Hindlimb muscle (tissue), 1 donor: ENCODE measurements around the gene CCNL1. TPM values are rescaled to one million over a fixed set of nuclear protein-coding genes. Genes with fewer than 3 reads are reported as not detected.
"Not testable (repeated sequence)": the region's sequence is repeated elsewhere in the genome, so short reads cannot be mapped to it uniquely, and the experiment has no call there.

Experiments
- DNase-seq: peaks from one replicate; pipeline ENCODE4 v3.0.0-alpha.2; 2013
- polyA plus RNA-seq: library from polyadenylated mRNA; unstranded; fragments of 120-200 nt; gene quantifications from one replicate; pipeline ENCODE4 v1.2.1, GENCODE V29; 2013; ENCODE audit not compliant: insufficient read length

The CCNL1 gene
- polyA plus RNA-seq, 1 donor = 76.1 TPM

DNA sequence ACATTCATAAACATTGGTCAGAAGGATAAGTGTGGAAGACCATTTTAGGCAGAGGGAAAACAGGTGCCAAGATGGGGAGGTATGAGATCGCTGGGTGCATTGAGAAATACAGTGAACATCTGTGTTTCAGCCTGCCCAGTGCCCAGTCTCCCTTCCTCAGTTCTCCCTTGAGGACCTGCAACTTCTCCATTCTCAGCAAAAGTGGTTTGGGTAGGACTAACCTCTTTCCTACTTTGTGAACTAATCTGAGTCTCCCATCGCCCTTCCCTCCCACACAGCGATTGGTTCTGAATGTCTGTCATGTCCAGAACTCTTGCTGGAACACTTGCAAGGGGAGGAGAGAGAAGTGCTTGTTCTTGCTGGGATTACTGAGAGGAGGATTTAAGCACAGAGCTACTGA is 10.9 kb upstream of the CCNL1 start:
- DNase-seq = no peak

DNA sequence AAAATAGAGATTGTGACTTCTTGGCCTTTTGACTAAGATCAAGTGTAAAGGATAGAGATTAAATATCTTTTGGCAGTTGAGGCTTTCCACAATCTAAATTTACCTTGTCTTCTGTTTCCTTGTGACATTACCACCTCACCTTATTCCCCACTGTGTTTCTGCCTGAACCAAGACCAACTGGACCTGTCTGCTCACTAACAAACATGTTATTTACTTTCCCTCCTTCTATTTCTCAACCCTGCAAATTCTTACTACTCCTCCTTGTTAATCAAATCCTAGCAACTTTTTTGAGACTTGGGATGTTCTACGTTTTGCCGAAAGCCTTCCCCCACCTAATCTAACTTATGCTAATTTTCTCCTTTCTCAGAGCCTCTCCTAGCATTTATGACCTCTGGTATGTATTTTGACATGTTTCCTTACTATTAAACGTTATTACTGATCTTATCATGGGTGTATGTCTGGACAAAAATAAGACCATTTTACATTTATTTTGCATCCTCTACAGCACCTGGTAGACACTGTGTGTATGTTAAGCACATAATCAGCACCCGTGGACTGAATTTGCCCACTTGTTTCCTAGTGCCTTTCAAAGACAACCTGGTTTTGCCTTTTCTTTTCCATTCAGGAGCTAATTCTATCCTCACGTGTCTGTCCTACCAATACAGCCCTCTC is 7.6 kb upstream of the CCNL1 start:
- DNase-seq = no peak

DNA sequence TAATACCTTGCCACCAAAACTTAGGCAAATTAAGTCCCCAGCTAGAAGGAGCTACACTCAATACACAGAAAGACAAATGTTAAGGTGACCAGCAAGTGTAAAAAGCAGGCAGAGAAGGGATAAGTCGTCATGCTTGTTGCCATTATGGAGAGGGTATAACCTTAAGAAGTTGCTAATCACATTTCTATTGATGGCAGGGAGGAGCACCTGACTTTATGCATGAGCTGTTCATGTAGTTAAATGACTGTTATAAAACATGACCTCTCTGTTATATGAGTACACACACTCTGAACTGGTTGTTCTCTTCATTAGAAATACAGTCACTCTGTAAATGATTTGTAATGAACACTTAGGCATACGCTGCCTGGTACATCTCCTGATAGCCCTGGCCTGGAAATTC is 6.6 kb upstream of the CCNL1 start:
- DNase-seq = no peak

DNA sequence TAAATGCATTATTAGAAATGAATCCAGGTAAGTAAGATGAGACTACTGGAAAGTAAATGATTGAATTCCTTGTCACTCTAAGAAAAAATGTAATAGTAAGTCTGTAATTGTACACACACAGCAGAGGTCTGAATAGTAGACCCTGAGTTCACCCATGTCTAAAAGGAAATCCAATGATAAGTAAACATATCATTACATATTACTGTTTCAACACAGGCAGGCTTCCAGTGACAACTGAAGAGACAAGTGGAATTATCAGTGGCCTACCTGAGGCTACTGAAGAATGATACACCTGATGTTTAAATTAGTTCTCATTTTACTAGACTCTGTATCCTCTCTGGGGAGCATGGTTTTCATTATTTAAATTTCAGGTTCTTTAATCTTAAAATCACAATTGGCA is 6.2 kb upstream of the CCNL1 start:
- DNase-seq = no peak

DNA sequence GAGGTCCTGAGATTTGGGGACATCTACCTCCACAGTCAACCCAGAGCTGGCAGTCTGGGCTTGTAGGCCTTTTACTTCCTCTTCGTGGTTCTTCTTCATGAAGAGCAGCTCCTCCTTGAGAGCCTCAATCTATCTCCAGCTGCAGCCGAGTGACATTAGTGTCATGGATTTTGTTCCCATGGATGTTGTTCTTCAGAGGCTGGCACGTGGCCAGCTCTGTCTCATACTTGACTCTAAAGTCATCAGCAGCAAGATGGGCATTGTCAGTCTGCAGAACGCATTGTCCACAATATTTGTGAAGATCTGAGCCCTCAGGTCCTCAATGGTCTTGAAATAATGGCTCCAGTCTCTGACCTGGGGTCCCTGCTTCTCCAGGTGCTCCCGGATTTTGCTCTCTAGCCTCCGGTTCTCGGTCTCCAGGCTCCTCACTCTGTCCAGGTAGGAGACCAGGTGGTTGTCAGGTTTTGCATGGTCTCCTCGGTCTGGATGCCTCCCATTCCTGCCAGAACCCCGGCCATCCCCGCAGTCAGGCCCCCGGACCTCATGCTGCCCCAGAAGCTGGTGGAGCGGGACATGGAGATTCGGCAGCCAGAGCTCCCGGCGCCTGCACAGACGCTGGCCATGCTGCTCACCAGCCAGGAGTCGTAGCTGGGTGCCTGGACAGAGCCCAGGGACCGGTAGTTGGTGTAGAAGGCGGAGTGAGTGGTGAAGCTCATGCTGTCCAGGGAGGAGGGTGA is 3.4 kb upstream of the CCNL1 start:
- DNase-seq = no peak

DNA sequence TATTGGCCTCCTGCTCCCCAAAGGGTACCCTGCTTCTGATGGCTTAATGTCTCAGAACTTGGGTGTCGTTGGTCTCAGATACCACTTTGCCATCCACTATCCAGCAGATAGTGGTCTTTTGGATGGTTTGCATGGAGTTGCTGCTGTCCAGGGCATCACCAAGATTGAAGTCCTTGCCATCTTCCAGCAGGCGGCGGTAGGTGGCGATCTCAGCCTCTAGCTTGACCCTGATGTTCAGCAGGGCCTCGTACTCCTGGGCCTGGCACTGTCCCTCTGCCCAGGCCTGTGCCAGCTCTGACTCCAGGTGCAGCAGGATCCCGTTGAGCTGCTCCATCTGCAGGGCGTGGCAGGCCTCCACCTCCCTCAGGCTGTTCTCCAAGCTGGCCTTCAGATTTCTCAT is 2.7 kb upstream of the CCNL1 start:
- DNase-seq = not testable (repeated sequence)

DNA sequence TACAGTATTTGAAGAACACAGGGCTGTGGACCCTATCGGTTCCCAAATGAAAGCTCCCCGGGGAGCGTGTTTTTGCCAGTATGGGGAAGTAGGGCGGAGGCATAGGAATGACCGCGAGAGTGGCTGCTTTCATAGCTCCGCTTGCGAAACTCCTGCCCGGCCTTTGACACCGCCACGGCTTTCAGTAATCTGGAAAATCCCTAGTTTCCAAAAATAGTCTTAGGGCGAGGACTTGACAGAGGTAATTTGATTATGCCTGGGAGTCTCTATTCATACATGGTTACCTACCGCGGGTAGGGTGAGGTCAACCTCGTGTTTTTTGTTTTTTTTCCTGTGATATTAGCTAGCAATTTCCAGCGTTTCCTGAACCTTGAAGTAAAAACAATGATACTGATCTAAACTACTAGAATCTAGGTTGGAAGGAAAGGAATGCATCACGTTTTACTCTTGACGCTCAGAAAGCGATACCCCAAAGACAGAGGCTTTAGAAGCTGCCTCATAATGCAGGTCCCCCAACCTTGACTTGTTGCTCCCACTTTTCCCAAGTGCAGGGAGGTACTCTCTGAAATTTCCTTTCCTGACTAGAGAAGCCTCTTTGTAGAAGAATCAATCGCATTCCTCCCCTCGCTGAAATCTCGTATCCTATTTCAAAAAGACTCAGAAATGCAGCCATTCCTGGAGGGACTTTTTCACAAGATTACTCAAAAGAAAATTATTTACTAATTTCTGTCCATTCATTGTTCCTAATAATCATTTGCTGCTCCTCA is 894 bp upstream of the CCNL1 start:
- DNase-seq = peak; percentile 84

DNA sequence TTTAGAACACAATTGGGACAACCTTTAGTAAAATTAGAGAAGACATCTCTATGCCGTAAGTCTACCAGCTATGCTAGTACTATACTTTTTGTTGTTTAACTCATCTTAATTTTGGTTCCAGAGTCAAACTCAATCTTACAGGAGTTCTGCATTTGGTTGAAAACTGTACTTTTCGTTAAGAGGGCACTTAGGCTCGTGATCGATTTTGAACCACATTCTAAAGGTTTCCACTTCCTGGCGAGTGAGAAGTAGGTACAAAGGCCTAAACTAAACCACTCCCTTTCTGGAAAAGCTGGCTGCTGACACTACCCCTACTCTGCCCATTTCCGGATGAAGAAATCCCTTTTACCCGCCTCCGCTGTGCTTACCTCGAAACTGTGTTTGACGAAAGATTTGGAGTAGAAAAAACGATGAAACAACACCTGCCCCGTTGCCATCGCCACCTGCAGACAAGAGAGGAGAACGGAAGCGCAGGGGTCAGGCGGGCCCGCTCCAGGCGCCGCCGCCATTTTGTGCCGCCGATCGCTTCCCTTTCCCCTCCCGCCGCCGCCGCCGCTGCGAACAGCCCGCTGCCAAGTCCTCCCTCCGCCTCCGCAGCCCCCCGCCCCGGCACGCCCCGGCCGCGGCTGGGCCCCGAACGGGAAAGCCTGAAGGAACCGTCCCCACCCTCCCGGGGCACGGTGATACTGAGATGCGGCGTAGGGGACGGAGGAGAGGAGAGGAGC is 748 bp downstream of the CCNL1 start:
- DNase-seq = peak; percentile 61

DNA sequence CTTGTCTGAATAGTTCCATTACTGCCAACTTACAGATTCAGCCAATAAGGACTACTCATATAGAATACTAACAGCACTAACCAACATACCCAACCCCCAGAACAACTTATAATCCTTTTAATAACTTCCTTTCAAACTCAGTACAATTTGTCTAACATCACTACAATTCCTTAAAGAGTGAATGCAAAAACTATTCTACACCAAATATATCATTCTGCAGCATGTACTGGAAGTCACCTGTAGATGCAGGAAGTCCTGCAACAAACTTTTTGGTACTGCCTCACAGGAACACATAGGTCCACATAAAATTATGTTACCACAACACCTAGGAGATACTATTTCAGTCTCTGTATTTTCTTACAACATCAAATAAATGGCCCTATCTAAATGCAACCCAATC is 2.1 kb downstream of the CCNL1 start:
- no peak for DNase-seq

DNA sequence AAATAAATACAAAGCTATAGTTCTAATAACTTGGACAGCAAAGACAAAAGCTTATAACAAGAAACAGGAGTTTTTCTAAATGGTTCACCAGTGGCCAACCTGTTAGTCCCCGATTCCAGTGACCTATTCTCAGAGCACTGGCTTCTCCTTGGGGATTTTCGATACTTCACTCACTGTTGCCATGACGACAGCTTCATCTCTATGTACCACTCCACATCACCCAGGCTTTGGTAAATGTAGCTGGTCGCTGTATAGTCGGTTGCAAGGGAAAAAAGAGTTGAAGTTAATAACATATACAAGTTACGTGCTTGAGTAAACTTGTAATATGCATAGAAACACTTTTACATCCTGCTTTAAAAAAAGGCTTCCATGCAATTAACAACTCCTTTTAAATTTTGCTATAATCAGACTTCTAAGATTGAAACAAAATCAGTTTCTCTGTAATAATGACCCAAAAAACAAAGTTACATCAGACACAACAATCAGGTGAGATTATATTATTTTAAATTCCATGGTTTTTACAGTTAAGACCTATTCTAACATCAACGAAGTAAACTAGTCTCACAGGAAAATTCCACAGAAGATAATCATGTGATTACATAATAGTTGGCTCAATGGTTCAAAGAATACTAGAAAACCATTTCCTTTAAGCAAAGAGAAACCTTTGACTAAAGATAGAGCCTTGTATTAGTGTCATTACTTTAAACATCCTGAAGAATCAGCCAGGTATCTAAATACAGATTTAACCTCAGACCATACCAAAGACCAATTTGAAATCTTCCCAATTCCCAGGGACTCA is 2.9 kb downstream of the CCNL1 start:
- no peak for DNase-seq

DNA sequence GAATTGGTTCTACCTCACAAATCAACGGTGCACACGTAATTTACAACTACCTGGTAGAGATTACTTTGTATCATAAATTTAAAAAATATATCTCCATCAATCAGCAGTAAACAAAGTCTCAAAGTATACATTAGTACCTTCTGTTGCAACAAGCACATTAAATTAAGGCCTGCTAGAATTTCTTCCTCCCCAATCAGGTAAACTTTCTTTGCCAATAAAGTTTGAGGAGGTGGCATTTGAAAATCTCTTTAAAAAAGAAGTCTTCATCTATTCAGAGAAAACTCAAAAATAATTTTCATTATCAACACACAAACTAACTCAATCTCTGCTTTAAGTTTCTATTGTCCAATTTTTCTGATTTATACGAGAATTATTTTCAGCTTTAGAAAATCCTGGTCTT is 4.4 kb downstream of the CCNL1 start:
- no peak for DNase-seq

DNA sequence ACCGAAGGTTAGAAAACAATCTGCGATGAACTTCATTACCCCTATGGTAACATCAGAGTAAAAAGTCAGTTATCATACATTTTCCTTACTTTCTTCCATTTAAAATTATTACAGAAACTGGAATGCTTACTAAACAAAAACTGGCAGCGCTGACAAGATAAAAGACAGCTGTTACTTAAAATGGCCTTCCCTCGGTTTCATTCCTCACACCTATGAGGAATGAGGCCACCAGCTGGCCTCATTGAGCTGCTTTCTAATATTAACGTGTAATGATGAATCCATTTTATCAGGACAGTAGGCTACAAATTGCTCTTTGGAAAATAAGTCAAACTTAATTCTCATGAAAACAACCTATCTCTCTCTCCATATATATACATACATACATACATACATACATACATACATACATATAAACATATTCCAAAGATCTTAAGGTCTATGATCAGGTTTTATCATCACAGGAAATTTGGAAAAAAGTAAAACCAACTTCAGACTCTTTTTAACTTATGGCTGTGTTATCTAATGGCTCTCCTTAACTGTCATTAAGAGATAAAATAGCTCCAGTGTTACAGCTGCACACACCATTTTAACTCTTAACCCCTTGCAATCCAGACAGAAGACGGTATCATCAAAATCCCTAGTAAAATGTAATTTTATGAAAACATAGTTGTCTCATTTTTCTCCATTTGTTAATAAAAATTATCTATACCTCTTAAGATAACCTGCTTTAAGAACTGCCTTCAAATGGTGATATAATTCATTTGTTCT is 5.2 kb downstream of the CCNL1 start:
- no peak for DNase-seq

DNA sequence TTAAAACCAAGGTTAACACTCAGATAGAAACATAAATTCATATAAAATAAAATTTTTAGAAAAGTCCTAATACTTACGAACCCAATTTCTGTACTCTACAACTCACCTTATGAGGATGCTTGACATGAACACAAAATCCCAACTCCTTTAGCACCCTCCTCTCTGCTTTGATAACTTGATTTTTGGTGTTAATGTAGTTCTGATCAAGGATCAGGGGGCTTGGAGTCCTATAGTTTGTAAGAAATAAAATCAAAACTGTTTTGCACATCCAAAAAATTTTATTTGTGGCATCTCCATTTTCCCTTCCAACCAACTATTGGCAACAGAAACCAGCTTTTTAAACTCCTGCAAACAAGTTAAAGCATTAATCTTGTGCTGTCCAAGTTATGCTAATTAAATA is 7.0 kb downstream of the CCNL1 start:
- DNase-seq = no peak

DNA sequence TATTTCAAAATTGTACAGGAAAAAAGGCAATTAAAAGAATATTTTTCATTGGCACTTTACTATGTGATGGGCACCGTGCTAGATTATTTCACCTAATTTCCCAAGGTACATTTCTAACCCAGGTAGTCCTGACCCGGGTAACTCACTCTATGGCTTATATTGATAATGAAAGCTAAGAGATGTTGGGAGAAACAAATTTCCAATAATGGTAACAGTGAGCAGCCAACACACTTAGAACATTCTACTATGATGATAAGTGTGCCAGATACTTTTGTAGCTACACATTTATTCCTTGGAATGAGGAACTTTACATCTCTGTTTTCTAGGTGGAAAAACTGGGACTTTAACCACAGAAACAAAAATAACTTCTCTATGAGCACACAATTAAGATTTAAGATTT is 7.5 kb downstream of the CCNL1 start:
- no peak for DNase-seq

DNA sequence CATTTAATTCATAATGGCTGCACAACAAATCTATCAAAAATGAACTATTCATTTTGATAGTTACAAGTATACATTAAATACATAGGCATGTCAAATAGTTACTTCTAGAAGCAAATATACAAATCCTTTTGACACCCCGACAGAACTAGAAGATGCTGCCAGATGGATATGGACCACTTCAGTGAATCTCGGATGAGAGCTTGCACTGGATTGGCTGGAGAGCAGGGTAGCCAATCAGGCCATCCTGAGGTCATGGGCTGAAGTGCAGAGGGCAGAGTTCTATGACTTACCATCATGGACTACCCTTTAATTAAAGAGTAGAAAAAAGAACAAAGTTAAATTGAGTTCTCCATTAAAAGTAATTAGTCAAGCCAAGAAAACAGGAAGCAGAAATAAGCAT is 8.3 kb downstream of the CCNL1 start:
- no peak for DNase-seq

DNA sequence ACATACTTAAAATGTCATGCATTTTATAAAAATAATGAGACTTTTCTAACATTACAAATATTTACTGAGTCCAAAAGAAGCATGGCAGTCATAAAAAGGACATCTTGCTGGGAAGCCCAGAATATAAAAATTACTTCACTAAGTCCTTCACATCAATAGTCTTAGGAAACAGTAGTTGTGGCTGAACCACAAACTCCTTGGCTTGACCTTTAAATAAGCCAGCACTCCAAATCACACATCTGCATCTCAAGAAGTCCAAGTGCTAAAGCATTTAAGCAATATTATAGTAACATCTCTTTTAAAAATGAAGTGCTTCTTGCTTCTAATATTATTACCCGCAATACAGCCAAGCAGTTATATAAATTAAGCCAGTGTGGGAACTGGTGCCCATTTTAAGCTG is 8.8 kb downstream of the CCNL1 start:
- no peak for DNase-seq

DNA sequence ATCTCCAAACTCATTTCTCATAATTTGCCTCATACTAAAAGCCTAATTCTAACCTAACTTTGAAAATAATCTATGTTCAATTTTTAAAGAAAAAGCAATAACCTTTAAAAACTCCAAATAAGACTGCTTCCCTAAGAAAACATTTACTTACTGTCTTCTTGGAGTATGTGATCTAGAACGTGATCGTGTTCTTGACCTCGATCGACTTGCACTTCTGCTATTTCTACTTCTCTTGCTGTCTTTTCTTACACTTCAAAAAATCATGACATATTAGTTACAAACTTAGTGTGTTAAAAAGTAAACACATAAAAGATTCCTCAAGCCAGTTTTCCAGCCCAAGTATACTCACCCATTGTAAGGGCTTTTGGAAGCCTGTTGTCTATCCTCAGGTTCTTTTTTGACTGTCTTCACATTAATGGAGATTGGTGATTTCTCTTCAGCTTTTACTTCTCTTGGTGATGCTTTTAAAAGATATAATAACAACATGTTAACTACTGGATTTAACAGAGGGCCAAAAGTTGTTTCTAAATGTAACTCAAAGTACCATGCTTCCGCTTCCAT is 10.7 kb downstream of the CCNL1 start:
- no peak for DNase-seq

DNA sequence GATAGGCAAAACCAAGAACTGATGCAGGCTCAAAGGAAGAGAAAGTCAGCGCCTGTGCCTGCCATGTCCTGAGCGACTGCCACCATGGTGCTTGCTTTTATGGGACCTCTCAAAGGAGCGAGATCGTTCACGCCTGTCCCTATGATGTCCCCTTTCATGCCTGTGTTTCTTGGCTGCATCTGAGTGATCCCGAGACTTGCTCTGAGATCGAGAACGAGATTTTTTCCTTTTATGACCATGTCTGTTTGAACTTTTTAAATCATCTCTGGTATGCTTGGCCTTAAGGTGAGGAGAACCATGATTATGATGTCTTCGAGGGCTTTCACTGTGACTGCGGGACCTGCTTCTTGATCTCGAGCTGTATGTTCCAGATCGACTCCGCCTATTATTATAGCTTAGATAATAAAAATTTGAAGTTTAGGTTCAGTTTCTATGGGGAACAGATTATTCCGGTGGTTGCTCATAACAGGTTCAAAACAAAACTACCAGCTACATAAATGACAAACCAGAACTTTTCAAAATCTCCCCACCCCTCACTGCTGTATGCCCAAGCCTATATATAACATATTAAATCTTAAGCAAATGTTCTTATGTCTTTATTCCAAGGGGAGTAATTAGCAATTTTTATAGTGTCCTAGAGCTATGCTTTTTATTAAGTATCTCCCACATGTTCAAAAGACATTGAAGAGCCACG is 11.6 kb downstream of the CCNL1 start:
- DNase-seq = no peak

DNA sequence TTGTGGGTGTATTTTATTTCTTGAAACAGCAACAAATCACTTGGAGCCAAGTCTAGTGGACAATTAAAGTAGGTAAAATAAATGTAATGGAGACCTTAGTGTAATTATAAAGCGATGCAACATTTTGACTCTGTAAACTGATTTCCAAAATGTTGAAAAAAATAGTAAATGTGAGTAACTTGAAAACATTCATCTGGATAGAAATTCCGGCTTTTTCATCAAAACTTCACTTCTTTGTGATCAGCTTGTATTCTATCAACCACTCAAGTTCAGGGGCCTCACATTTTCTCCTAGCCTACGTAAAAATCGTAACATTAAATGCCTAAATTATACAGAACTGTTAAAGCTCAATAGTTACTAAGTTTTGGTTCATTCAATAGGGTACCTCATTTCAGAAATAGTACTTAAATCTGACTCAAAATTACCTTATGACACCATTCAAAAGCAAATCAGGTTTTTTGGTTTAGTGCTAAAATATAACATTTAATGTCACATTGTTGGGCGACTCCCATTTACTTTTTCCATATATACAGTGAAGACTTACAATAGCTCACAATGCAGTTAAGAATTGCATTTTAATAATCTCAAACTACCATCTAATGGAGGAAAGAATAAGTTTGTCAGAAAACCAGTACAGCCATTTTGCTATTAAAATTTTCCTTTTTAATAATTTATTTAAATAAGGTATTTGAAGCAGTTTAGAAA is 12.7 kb downstream of the CCNL1 start:
- DNase-seq = no peak
